ENCODE data around the gene WRAP73. TPM values are rescaled to one million over a fixed set of nuclear protein-coding genes. Genes with fewer than 3 reads are reported as not detected.

Gene WRAP73
- total RNA-seq, 2 experiments from 2014 or later = 38.1 to 43.8 TPM

DNA sequence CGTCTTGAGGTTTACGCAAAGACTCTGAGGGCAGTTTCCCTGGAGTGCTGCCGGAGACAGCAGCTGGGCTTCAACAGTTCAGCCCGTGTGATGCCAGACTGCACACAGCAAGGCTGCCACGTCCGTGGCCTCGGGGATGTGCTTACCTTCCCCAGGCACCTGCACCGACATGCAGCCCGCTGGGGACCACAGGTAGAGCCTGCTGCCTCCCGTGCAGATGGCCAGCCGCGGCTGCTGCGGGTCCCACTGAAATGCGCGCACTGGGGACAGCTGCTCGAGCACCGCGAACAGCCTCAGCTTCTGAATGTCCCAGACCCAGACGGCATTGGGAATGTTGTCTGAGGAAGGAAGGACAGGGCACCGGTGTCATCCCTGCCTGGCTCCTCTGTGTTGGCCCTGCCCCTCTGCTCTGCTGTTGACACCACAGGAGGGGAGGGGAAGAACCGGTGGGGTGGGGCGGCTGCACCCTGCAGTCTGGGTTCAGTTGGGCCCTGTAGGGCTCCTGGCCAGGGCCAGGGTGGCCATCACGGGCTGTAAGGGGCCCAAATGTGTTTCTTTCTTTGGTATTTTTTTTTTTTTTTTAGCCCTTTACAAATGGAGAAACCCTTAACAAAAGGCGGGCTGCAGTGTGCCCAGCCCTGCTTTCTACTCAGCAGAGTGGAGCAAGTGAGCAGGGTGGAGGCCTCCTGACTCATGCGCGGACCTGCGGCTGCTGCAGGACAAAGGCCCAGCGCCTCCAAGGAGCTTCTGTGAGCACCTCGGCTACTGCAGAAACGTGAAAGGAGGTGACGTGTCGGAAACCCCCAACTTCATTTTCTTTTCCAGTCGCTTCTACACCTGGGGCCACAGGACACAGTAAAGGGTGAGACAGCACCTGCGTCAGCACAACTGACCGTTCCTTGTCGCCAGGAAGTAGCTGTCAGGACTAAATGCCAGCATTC is 18.3 kb downstream of the WRAP73 start:
- Mint-ChIP-seq H3K27ac (no peak overlapping the region), H3K4me3 (no peak overlapping the region), H3K27me3 (no peaks in the 10 kb centered on the region), H3K4me1 (peaks cover 4% of the 10 kb centered on the region), H3K9me3 (ENCODE audit: low read depth) (no peaks in the 10 kb centered on the region), H3K36me3 (peaks cover 7% of the 10 kb centered on the region)
- DNase-seq = no peak
- ATAC-seq = no peak
- CTCF ChIA-PET = interaction anchor here (1.2 to 4.4 kb wide), 3 partner anchors 11 to 13 kb away, joined by 3 to 24 read pairs (median 5); no protein-coding TSS in a partner anchor

GRCh38 chr1:3630914-3631313 is 19.0 kb downstream of the WRAP73 start:
- no peaks in the 10 kb centered on the region for H3K9me3 Mint-ChIP-seq (ENCODE audit: low read depth)
- ATAC-seq (no peak), DNase-seq (no peak)
- CTCF ChIA-PET = interaction anchor here (1.0 to 4.4 kb wide), 3 partner anchors 12 to 22 kb away, joined by 3 to 24 read pairs (median 3); no protein-coding TSS in a partner anchor
- H3K36me3 Mint-ChIP-seq = peaks cover 8% of the 10 kb centered on the region
- peaks cover 5% of the 10 kb centered on the region for H3K4me1 Mint-ChIP-seq
- H3K4me3 Mint-ChIP-seq = no peak overlapping the region
- H3K27me3 Mint-ChIP-seq = no peaks in the 10 kb centered on the region
- peak overlapping the region; percentile 19 for H3K27ac Mint-ChIP-seq

GRCh38 chr1:3630161-3630611 is 19.7 kb downstream of the WRAP73 start:
- Mint-ChIP-seq H3K27ac (no peak overlapping the region), H3K4me3 (no peak overlapping the region), H3K4me1 (peaks cover 9% of the 10 kb centered on the region), H3K36me3 (peaks cover 6% of the 10 kb centered on the region), H3K27me3 (no peaks in the 10 kb centered on the region), H3K9me3 (ENCODE audit: low read depth) (no peaks in the 10 kb centered on the region)
- CTCF ChIA-PET = interaction anchor here (0.6 to 4.4 kb wide), 5 partner anchors 11 to 91 kb away, joined by 3 to 24 read pairs (median 3); no protein-coding TSS in a partner anchor
- DNase-seq (no peak), ATAC-seq (no peak)

DNA sequence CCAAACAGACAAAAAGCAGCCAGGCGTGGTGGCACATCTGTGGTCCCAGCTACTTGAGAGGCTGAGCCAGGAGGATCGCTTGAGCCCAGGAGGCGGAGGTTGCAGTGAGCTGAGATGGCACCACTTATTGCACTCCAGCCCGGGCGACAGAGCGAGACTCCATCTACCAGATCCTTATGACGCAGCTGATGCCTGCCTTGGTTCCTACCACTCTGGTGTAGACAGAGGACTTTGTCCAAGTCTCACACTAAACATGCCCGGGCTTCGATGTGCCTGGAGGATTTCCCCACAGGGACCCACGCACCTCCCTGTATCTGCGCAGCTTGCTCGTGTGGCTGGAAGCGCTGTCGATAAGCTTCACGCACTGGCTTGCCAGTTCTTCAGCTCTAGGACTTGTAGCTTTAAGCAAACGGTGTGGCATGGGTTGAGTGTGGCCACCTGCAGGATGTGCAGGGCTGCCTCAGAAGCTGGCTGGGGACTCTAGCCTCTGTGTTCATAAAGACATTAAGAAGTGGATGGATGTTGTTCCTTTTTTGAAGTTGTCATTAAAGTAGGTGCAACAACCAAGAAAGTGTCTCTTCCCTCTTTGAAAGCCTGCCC is 20.2 kb downstream of the WRAP73 start:
- no peak for DNase-seq
- no peak overlapping the region for H3K4me3 Mint-ChIP-seq
- no peak for ATAC-seq
- H3K27me3 Mint-ChIP-seq = no peaks in the 10 kb centered on the region
- CTCF ChIA-PET = interaction anchor here (0.6 to 4.4 kb wide), 5 partner anchors 10 to 92 kb away, joined by 3 to 24 read pairs (median 3); no protein-coding TSS in a partner anchor
- no peak overlapping the region for H3K27ac Mint-ChIP-seq
- H3K4me1 Mint-ChIP-seq = peaks cover 10% of the 10 kb centered on the region
- no peaks in the 10 kb centered on the region for H3K9me3 Mint-ChIP-seq (ENCODE audit: low read depth)
- peaks cover 4% of the 10 kb centered on the region for H3K36me3 Mint-ChIP-seq

GRCh38 chr1:3628445-3628844 is 21.5 kb downstream of the WRAP73 start:
- Mint-ChIP-seq H3K27me3 (no peaks in the 10 kb centered on the region), H3K27ac (no peak overlapping the region), H3K4me3 (no peak overlapping the region), H3K36me3 (peaks cover 3% of the 10 kb centered on the region), H3K4me1 (peaks cover 18% of the 10 kb centered on the region), H3K9me3 (ENCODE audit: low read depth) (no peaks in the 10 kb centered on the region)
- no peak for ATAC-seq
- no peak for DNase-seq
- CTCF ChIA-PET = interaction anchor here (0.8 to 4.4 kb wide), 3 partner anchors 9 to 176 kb away, joined by 3 to 24 read pairs (median 6); no protein-coding TSS in a partner anchor

DNA sequence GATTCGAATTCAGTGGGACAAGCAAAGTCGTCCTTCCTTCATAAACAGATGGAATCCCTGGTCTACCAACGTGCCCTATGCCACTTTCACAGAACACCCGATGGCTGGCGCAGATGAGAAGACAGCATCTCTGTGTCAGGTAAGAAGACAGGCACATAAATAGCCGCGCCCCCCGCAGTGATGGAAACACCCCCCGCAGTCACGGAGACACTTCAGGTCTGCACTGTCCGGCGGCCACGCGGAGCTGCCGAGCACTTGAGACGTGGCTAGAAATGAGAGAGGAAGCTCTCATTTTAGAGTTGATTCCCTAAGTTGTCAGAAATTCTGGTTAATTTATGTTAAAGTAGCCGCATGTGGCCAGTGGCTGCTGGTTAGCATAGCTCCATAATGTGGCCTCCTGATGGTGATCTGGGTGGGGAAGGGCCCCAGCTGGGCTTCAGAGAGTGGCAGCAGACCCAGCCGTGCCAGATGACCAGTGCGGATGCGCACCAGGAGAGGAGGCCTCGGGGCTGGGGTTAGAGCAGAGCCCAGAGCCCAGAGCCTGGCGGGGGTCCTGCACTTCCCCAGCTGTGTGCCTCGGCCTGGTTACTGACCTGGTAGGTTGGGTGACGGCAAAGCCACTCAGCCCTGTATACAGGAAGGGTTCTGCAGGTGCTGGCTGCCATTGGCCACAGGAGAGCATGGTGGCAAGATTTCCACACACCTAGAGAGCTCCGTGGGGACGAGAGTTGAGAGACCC is 22.2 kb downstream of the WRAP73 start:
- no peaks in the 10 kb centered on the region for H3K27me3 Mint-ChIP-seq
- peaks cover 22% of the 10 kb centered on the region for H3K4me1 Mint-ChIP-seq
- ATAC-seq (no peak), DNase-seq (no peak)
- peaks cover 3% of the 10 kb centered on the region for H3K36me3 Mint-ChIP-seq
- no peak overlapping the region for H3K4me3 Mint-ChIP-seq
- CTCF ChIA-PET = interaction anchor here (0.8 to 4.4 kb wide), 3 partner anchors 8 to 175 kb away, joined by 3 to 24 read pairs (median 6); no protein-coding TSS in a partner anchor
- no peaks in the 10 kb centered on the region for H3K9me3 Mint-ChIP-seq (ENCODE audit: low read depth)
- H3K27ac Mint-ChIP-seq = no peak overlapping the region

- H3K9me3 Mint-ChIP-seq (ENCODE audit: low read depth) = no peaks in the 10 kb centered on the region
- no peaks in the 10 kb centered on the region for H3K27me3 Mint-ChIP-seq
- CTCF ChIA-PET = interaction anchor here (0.9 to 1.1 kb wide), 3 partner anchors 23 to 135 kb away, joined by 3 read pairs; no protein-coding TSS in a partner anchor
- H3K4me1 Mint-ChIP-seq = peaks cover 22% of the 10 kb centered on the region
- peak overlapping the region; percentile 86 for H3K4me3 Mint-ChIP-seq
- H3K36me3 Mint-ChIP-seq = peaks cover 3% of the 10 kb centered on the region
- ATAC-seq (no peak), DNase-seq (no peak)
- H3K27ac Mint-ChIP-seq = peak overlapping the region; percentile 11
Observed at GRCh38 chr1:3626025-3626424, 23.9 kb downstream of the WRAP73 start.

DNA sequence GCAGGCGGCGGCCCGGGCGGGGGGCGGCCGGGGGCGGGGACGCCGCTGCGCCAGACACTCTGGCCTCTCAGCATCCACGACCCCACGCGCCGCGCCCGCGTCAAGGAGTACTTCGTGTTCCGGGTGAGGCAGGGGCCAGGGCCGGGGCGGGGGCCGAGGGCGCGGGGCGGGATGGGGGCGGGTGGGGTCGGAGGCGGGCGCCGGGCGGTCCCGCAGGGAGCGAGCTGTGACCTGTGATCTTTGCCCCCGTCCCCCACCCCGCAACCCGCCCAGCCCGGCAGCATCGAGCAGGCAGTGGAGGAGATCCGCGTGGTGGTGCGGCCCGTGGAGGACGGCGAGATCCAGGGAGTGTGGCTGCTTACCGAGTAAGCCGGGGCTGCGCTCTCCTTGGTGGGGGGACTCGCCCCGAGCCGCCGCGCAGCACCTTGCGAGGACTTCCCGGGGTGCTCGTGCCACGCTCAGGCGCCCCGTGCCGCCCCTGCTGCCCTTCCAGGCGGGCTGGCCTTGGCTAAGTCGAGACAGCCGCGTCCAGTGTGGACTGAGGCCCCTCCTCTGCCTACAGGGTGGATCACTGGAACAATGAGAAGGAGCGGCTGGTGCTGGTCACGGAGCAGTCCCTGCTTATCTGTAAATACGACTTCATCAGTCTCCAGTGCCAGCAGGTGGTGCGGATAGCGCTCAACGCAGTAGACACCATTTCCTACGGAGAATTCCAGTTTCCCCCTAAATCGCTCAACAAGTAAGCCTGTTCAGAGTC is 24.6 kb downstream of the WRAP73 start:
- Mint-ChIP-seq H3K4me1 (peaks cover 21% of the 10 kb centered on the region), H3K4me3 (peak overlapping the region; percentile 86), H3K27me3 (no peaks in the 10 kb centered on the region), H3K27ac (peak overlapping the region; percentile 11), H3K9me3 (ENCODE audit: low read depth) (no peaks in the 10 kb centered on the region), H3K36me3 (peaks cover 3% of the 10 kb centered on the region)
- DNase-seq = peak; percentile 53
- peak; percentile 18 for ATAC-seq
- CTCF ChIA-PET = interaction anchor here (0.9 to 1.1 kb wide), 3 partner anchors 24 to 134 kb away, joined by 3 read pairs; no protein-coding TSS in a partner anchor

GRCh38 chr1:3624200-3625136 is 25.4 kb downstream of the WRAP73 start, which contains the start of gene TPRG1L:
Gene TPRG1L (plus strand): TSS chr1:3625015. CDS start chr1:3625073, 58 bp downstream.
- H3K4me1 Mint-ChIP-seq = peaks cover 18% of the 10 kb centered on the region
- ATAC-seq (peak; percentile 95), DNase-seq (peak; percentile 98)
- H3K9me3 Mint-ChIP-seq (ENCODE audit: low read depth) = no peaks in the 10 kb centered on the region
- H3K36me3 Mint-ChIP-seq = peaks cover 3% of the 10 kb centered on the region
- H3K4me3 Mint-ChIP-seq = peak within 1 kb of the TSS; percentile 86
- CTCF ChIA-PET = interaction anchor here (0.7 to 1.0 kb wide), 3 partner anchors 10 to 134 kb away, joined by 3 to 4 read pairs (median 3); no protein-coding TSS in a partner anchor
- H3K27ac Mint-ChIP-seq = peak within 1 kb of the TSS; percentile 92
- no peaks in the 10 kb centered on the region for H3K27me3 Mint-ChIP-seq

GRCh38 chr1:3623441-3624199 is 26.3 kb downstream of the WRAP73 start:
- H3K27ac Mint-ChIP-seq = peak overlapping the region; percentile 32
- CTCF ChIA-PET = interaction anchor here (0.9 to 5.4 kb wide), 6 partner anchors 9 to 171 kb away, joined by 3 to 66 read pairs (median 4); no protein-coding TSS in a partner anchor

More at GRCh38 chr1:3623441-3624199, 26.3 kb downstream of the WRAP73 start:
- ATAC-seq = no peak
- Mint-ChIP-seq H3K4me3 (peak overlapping the region; percentile 86), H3K36me3 (peaks cover 3% of the 10 kb centered on the region), H3K27me3 (no peaks in the 10 kb centered on the region), H3K4me1 (peaks cover 22% of the 10 kb centered on the region), H3K9me3 (ENCODE audit: low read depth) (no peaks in the 10 kb centered on the region)
- no peak for DNase-seq
